GM23248 (cell line): Measurements from ENCODE around the gene MMP7.

Experiments
- EZH2 ChIP-seq: fragments of 200-600 bp; sonication (generic); IDR thresholded peaks from 2 replicates; pipeline ENCODE4 v1.6.1; 2018; ENCODE audit warnings: antibody characterized with exemption, mild to moderate bottlenecking; ENCODE audit not compliant: insufficient read depth, poor library complexity, severe bottlenecking
- EZH2phosphoT487 ChIP-seq: fragments of 200-600 bp; sonication (generic); IDR thresholded peaks from 2 replicates; pipeline ENCODE4 v1.6.1; 2018; ENCODE audit warnings: antibody characterized with exemption, moderate library complexity, mild to moderate bottlenecking, low read depth; ENCODE audit not compliant: insufficient read depth

GRCh38 chr11:102517670-102518069 lies 12.9 kb downstream of the MMP7 start:
- TF ChIP-seq EZH2phosphoT487 (no peak), EZH2 (no peak)
